SK-N-SH (cell line): ENCODE measurements around the gene BMPR1B.

Experiments used
- CHD2 ChIP-seq: fragments of 150-350 bp; IDR thresholded peaks from 2 replicates; pipeline ENCODE4 v1.6.1; 2018; ENCODE audit warnings: low read length; ENCODE audit not compliant: partially characterized antibody
- EZH2phosphoT487 ChIP-seq: fragments of 200-600 bp; sonication (generic); IDR thresholded peaks from 2 replicates; pipeline ENCODE4 v1.6.1; 2017; ENCODE audit warnings: low read depth, mixed run types, mild to moderate bottlenecking, antibody characterized with exemption, moderate library complexity, borderline replicate concordance
- FOXM1 ChIP-seq: IDR thresholded peaks from 2 replicates; pipeline ENCODE4 v1.4.0; 2012; ENCODE audit warnings: low read depth, mild to moderate bottlenecking
- JUND ChIP-seq: IDR thresholded peaks from 2 replicates; pipeline ENCODE4 v1.4.0; 2012
- POLR2AphosphoS5 ChIP-seq: IDR thresholded peaks from 2 replicates; pipeline ENCODE4 v1.6.1; 2012; ENCODE audit warnings: low read depth, low read length
- RAD21 ChIP-seq: IDR thresholded peaks from 2 replicates; pipeline ENCODE4 v1.6.1; 2012; ENCODE audit warnings: mild to moderate bottlenecking, low read length
- REST ChIP-seq: IDR thresholded peaks from 2 replicates; pipeline ENCODE4 v1.6.1; 2012; ENCODE audit warnings: mild to moderate bottlenecking, low read depth, low read length, moderate library complexity
- RFX5 ChIP-seq: IDR thresholded peaks from 2 replicates; pipeline ENCODE4 v1.6.1; 2012; ENCODE audit warnings: mild to moderate bottlenecking, improper control_type of control experiment, low read length
- SMC3 ChIP-seq: IDR thresholded peaks from 2 replicates; pipeline ENCODE4 v1.6.1; 2012; ENCODE audit warnings: low read depth, low read length, improper control_type of control experiment
- TAF1 ChIP-seq: IDR thresholded peaks from 2 replicates; pipeline ENCODE4 v1.6.1; 2012; ENCODE audit warnings: low read depth, mild to moderate bottlenecking, low read length, moderate library complexity, borderline replicate concordance
- TCF12 ChIP-seq: IDR thresholded peaks from 2 replicates; pipeline ENCODE4 v1.4.0; 2012
- USF2 ChIP-seq: fragments of 150-350 bp; IDR thresholded peaks from 2 replicates; pipeline ENCODE4 v1.6.1; 2017; ENCODE audit warnings: antibody characterized with exemption, low read length, low read depth, borderline replicate concordance
- TF ChIP-seq, protein P1 (sequence below): fragments of 200-600 bp; sonication (generic); IDR thresholded peaks from 2 replicates; pipeline ENCODE4 v1.6.1; 2017; ENCODE audit warnings: antibody characterized with exemption, mild to moderate bottlenecking, moderate library complexity

DNA sequence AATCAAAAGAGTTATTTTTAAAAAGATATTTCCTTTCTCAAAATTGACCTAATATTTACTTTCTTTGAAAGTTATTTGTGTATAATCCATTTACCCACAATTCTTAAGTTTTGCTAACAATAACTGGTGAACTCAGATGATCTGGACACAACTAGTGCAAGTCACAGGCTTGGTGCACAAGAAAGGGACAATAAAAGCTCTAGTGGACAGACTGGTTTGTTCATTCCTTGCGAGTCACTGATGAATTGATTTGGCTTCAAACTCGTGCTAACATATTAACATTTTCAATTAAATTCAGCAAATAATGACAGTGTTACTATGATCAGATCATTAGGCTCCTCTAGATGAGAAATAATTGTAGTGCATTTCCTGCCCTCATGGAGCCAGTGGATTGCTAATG, 169.2 kb downstream of the BMPR1B start:
- TF ChIP-seq, protein P1, sequence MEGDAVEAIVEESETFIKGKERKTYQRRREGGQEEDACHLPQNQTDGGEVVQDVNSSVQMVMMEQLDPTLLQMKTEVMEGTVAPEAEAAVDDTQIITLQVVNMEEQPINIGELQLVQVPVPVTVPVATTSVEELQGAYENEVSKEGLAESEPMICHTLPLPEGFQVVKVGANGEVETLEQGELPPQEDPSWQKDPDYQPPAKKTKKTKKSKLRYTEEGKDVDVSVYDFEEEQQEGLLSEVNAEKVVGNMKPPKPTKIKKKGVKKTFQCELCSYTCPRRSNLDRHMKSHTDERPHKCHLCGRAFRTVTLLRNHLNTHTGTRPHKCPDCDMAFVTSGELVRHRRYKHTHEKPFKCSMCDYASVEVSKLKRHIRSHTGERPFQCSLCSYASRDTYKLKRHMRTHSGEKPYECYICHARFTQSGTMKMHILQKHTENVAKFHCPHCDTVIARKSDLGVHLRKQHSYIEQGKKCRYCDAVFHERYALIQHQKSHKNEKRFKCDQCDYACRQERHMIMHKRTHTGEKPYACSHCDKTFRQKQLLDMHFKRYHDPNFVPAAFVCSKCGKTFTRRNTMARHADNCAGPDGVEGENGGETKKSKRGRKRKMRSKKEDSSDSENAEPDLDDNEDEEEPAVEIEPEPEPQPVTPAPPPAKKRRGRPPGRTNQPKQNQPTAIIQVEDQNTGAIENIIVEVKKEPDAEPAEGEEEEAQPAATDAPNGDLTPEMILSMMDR, result no peak
- TF ChIP-seq TCF12, result no peak
- TF ChIP-seq POLR2AphosphoS5, result no peak
- TF ChIP-seq RFX5, result no peak
- no peak for TF ChIP-seq USF2
- TF ChIP-seq EZH2phosphoT487, result no peak
- no peak for TF ChIP-seq TAF1
- no peak for TF ChIP-seq JUND
- TF ChIP-seq REST, result no peak
- no peak for TF ChIP-seq RAD21
- no peak for TF ChIP-seq FOXM1
- no peak for TF ChIP-seq SMC3
- TF ChIP-seq CHD2, result no peak
